GM21528 (cell line): ENCODE results near the gene MEPE.

ENCODE experiments used
- ATAC-seq: cut with Tn5 transposase; IDR thresholded peaks from one replicate; pipeline ENCODE4 v1.9.1; 2021; ENCODE audit warnings: mild to moderate bottlenecking, moderate library complexity; ENCODE audit not compliant: unreplicated experiment, low FRiP score

MEPE gene, protein sequence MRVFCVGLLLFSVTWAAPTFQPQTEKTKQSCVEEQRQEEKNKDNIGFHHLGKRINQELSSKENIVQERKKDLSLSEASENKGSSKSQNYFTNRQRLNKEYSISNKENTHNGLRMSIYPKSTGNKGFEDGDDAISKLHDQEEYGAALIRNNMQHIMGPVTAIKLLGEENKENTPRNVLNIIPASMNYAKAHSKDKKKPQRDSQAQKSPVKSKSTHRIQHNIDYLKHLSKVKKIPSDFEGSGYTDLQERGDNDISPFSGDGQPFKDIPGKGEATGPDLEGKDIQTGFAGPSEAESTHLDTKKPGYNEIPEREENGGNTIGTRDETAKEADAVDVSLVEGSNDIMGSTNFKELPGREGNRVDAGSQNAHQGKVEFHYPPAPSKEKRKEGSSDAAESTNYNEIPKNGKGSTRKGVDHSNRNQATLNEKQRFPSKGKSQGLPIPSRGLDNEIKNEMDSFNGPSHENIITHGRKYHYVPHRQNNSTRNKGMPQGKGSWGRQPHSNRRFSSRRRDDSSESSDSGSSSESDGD

DNA sequence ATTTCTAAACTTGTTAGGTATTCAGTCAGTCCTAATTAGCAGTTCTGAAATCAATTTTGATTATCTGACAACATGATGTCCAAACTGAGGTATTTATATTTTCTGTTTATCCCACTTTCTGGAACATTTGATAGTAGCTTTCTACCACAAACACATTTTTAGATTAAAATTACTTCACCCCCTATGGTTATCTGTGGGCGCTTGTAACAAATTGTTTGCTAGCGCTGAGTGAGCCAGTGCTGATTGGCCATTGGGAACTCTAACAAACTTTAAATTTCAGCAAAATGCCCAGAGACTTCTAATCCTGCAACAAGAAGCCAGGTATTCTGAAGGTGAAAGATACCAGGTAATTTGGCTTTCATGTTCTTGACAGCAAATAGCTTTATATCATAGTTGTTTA lies at the start of gene MEPE:
TSS of gene MEPE (plus strand) at position 301 of the 400 bp plus-strand sequence. CDS start 1,746 bp downstream, outside the sequence.
- no peak for ATAC-seq

DNA sequence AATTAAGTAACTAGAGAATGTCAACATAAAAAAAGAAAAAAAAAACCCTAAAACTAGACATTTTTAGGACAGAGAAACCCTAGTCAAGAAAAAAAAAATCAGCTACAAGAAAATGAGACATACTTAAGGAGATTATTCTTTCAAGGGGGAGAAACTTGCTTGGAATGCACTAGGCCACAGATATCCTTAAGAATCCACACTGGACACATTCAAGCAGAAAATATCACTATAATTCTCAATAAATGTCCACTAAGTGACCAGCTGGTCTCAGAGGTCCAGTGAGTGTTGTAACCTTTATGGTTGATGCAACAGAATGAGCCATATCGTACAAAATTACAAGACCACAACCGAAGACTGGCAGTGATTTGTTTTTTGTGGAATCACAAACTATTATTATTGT lies 49.0 kb upstream of the MEPE start:
- no peak for ATAC-seq

DNA sequence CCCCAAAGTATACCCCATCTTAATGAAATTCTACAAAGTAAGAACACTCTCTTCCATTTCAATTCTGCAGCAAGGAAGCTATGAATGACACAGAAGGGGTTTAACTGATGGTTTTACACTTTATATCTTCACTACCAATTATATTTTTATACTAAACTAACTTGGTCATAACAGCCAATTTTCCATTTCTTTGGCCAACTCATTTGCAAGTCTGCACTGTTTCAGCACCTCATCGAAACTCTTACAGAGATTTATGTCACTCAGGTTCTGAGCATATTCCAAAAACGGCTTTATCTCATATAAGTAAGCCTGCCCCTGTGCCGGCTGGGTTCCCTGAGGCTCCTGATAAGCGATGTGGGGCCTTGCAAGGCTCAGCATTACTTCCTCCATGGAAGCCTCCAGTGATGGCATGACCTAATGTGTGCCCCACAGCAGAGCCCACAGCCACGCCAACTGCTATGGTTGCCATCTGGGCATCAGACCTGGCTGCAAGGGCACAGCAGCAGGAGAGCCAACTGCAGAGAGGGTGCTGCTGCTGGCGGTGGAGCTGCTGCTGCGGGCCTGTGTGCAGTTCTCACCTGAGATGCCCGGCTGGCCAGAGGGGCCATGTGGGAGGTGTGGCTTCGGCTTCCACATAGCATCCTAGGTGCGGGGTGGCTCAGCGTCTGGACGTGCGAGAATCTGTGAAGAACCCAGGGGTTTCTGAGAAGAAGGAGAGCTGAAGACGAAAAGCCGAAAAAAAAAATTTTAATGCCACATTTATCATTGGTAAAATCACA lies 46.8 kb upstream of the MEPE start:
- ATAC-seq = no peak

DNA sequence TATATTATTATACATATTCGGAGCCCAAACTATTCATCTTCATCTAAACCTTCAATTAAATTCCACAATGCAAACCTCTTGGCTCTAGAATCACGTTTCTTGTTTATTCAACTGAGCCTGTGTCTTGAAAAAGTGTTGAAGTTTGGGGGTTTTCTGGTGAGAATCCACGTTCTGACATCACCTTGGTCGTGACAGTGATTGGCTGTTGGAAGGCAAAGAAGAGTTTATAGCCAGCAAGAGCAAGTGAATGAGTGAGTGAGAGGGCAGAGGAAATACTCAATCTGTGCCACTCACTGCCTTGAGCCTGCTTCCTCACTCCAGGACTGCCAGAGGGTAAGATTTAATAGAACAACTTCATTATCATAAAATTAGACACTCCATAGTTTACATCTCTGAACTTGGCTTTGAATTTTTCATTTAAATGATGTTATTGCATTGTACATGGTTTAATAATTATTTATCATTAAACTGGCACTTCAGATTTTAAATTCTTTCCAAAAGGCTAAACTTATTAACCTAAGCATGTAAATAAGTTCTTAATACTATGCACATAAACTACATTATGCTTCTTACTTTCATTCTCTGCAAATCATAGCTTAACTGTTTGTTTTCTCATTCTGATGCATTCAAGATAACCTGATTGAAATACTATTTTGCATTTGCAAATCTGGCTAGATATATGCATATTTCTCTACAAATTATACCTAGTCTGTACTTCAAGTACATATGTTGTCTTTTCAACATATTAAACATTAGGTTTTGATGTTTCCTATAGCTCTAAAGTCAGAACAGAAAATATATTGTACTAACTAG lies 33.3 kb upstream of the MEPE start, which contains the start of gene IBSP:
TSS of gene IBSP (plus strand) at position 254 of the 813 bp plus-strand sequence. CDS start 2,808 bp downstream, outside the sequence.
- no peak for ATAC-seq

DNA sequence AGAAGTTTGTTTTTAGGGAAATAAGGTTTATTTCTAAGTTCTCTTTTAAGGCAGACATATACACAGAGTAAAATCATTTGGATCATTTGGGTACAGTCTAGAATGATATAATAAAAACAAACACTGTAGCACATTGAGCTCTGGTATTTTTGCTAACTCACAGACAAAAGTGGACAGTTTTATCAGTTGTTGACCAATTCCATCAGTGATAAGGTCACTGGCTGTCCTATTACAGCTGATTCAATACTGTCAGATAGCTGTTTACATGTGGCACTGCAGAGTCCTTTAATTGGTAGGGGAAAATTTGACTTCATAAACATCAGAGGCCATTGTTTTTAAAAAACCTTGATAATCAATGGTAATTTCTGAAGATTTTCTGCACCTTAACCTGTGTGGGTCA lies 29.9 kb upstream of the MEPE start:
- ATAC-seq = no peak

DNA sequence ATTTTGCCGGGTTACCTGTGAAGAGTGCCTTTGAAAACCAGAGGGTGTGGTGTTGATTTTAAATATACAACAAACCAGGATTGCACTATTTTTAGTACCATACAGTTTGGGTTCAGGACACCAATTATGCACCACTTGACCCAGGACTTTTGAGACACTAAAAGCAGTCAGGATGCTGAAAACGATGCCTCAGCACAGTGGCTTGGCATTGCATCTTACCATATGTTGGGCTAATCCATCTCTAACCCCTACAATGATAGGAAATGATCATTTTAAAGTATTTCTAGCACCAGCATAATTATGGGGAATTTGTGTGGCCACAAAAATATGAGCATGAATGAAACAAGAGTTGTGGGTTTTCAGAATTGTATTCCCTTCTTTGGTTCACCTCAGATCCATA lies 29.3 kb upstream of the MEPE start:
- ATAC-seq = no peak

DNA sequence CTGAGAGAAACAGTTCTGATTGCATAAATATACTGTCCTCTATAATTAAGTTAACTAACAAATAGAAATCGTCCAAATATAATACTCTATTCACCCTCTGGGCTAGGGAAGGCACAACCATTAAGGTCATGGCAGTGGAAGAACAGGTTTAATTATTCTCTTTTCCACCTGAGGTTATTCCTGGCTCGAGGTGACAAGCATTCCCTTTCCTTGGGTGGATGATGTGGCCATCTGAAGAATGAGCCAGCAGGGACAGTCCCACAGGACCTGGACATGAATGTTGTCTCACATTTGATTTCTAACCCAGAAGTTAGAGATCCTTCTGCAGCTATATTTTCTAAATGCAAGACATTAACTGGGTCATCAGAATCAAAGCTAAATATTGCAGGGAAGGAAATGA lies 27.9 kb upstream of the MEPE start:
- no peak for ATAC-seq

DNA sequence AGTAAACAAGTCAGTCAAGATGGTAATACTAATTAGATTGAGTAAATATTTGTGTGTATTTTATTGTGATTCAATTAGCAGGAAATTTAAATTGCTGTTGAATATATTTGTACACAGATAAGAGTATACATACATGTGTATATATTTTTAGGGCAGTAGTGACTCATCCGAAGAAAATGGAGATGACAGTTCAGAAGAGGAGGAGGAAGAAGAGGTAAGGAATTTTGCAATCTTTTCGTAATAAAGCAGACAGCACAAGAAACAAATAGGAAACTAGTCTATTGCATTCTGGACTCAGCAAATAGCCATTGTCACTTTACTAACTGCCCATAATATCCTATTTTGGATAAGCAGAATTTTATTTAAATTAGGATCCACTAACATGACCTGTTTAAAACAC lies 26.8 kb upstream of the MEPE start:
- no peak for ATAC-seq

DNA sequence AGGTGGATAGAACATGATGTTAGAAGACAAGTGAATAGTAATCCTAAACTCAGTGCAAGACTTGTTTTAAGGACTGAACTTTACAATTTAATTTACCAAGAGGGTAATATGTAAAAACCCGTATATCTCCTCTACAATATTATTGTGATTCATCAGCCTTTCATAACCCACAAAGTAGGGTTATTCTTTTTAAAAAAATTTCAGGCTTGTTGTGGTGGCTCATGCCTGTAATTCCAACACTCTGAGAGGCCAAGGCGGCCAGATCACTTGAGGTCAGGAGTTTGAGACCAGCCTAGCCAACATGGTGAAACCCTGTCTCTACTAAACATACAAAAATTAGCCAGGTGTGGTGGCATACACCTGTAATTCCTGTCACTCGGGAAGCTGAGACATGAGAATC lies 26.2 kb upstream of the MEPE start:
- ATAC-seq = no peak

DNA sequence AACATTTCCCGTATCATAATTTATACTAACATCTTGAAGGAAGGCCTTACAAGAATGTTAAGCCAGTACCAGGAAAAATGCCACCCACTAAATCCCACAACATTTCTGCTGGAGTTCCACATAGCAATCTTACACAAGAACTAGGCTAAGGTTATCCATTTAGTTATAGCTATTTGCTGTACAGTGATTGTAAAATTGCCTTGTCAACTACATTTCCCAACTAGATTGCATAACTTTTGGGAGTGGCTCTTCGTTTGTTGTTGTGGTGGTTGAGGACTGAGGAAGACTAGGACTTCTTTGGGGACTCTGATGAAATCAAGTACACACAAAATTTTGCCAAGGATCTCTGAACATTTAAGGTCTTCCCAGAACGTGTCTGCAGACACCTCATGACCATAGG lies 25.4 kb upstream of the MEPE start:
- no peak for ATAC-seq

DNA sequence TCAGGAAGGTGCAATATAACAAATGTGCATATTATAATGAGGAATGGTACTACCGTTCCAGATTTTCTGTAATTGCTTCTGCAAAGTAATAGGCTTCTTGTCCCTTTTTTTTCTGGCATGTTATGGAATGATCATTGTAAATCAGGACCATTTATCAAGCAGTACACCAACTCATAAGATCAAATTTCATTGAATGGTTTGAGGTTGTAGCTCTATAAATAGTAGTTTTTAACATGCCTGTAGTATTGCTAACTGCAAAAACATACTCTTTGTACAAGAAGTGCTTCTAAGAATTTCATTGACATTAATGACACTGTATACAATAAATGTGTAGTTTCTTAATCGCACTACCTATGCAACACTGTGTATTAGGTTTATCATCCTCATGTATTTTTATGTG lies 20.8 kb upstream of the MEPE start:
- ATAC-seq = no peak

DNA sequence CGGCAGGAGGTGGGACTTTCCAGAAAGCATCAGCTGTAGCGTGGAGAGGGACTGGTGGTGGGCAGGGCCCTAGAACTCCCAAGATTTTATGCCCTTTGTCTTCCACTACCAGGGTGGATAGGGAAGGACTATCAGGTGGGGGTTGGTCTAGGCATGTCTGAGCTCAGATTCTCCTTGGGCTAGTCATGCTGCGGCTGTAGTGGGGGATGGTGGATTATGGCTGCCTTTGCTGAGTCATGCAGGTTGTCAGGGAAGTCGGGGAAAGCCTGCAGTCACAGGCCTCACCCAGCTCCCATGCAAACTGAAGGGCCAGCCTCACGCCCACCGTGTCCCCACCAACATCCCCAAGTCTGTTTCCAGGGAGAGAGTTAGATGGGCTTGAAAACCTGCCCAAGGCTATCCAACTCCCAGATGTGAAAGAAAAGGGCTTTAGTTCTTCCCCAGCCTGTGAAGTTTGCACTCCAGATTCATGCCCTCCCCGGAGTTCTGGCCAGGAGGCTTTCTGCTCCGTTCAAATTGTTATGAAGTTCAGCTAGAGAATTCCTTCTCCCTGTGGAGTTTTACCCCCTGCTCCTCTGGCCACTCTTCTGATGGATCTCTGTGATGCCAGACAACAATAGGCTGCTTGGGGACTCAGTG lies 13.4 kb upstream of the MEPE start:
- no peak for ATAC-seq

DNA sequence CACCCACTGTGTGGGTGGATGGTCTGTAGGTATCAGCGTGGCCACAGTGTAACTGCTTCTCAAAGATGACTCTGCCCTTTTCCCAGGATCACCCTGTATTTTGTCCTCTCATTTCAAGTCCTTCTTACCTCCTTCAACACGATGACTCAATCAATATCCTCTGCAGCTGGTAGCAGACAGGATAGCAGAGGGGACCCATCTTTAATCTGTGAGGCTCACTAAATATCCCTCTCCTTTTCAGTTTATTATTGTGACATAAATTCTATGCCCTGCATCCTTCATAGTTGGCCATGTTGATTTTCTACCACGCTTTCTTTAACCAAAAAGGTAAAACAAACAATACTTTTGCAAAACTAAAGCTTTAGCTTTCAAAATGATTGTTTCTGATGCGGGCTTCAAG lies 9.6 kb upstream of the MEPE start:
- no peak for ATAC-seq

DNA sequence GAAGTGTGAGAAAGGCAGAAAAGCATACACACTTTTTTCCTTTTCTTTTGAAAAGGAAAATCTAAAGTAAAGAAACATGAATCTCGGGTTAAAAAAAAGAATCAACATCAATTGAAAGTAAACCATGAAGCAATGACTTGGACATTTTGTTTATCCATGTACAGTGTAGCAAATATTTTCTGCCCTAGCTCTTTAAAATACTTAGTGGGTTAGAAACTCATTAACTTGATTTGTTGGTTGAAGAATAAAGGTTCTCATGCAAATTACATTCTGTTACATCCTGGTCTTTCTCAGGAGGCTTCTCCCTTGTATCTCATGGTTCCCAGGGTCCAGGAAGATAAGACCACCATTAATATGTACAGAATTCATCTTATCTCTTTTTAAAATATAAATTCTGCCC lies 9.0 kb upstream of the MEPE start:
- ATAC-seq = no peak

DNA sequence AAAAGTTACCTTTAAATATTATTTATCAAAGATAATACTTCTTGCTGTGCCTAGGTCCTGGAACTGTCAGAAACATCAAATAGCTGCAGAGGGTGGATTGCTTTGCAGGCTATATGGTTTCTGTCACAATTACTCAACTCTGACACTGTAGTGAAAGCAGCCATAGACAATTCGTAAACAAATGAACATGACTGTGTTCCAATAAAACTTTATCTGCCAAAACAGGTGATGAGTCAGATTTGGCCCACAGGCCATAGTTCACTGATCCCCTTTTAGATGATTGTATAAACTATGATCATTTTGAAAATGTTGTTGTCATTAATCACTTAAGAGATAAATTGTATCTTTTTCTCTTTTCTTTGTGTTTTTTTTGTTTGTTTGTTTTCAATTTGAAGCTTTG lies 8.4 kb upstream of the MEPE start:
- ATAC-seq = no peak

DNA sequence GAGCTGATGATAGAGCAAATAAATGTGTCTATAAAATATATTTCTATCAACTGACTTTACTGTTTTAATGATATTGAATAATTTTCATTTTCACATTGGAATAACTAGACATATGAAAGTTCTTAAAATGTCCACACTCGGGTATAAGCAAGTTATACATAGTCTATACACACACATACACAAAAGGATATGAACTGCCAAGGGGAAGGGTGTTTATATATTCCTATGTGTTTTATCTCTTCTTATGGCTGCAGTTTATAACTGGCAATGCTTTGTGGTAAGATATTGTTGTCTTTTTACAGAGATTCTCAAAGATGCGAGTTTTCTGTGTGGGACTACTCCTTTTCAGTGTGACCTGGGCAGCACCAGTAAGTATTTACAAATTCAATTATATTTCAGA lies 1.6 kb downstream of the MEPE start:
- ATAC-seq = no peak

DNA sequence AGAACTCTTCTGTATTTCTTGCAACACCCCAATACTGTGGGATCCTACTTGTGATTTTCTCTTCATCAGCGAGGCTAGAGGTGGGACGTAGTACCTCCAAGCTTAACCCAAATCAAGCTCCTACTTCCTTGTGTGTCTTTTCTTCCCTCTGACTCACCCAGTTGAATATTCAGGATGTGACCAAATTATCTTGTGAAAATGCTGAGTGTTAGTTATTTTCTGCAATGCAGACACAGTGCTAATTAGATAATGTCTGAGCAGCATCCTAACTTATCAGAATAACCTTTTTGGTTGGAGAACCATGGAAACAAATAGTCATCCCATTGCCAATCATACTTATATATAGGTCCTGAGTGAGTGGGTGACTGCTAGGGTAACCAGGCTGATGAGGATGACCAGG lies 2.4 kb downstream of the MEPE start:
- ATAC-seq = no peak

DNA sequence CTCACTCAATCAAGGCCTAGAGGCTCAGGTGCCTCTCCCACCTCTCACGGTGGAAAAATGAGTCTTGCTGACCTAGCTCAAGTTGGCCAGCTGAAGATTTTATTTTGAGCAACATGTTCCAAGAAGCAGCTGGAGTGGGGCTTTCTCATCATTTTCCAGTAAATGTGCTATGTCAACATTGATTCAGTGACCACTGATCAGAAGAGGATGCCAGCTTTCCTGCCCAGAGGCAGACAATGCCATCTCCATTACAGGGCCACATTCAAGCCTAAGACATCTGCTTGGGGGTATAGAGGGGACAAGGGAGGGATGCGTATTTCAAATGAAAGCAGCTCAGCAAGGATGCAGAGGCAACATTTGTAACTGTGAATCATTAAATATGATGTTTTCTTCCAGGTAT lies 3.0 kb downstream of the MEPE start:
- ATAC-seq = no peak

DNA sequence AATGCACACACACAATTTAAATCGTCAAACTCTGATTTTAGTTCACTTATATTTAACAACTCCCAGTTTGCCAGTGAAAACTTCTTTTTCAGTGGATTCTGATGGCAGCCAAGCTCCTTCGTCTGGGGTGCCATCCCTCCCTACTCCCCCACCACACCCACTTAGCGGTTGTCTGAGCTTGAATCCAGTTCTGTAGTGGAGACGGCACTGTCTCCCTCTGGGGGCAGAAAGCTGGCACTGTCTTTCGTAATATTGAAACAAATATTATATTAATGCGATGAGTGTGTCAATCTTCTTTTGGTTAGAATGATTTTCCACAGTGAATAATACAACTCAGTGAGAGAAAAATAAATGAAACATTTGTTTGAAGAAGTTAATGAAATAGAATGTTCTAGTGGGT lies 5.4 kb downstream of the MEPE start:
- no peak for ATAC-seq

DNA sequence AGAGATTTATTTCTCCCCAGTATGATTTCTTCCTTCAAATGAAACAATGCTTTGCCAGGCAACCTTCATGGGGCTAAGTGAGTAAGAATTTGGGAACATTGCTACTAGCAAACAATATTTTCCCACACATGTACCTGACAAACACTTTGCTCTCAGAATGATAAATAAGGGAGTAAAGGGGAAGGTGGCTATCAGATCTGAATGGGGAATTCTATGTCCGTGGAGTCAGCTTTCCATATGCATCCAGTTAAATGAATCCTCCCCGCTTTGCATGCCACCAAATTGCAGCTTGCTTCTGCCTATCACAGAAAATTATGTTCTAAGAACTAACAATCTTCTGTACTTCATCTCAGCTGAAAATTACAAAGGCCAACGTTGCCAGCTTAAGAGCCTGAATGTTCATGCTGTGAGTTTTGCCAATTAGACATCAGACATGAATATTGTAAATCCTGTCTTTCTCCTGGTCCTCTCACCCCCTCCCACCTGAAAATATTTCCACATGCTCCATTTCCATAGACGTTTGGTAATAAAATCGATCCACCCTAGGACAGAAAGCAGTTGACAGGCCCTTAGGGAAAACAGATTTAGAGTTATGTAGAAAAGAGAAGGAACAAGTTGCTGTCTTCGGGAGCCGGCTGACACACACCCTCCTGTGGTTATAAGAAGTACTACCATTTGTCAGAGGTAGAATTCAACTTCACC lies 6.3 kb downstream of the MEPE start:
- no peak for ATAC-seq
